ENCODE data around the gene REC114.

GRCh38 chr15:73394782-73395181 is 48.2 kb upstream of the REC114 start:
- TF ChIP-seq CTCF (IDR thresholded peaks at IDR 0.05) (no peak), POLR2A (IDR thresholded peaks at IDR 0.05) (no peak)

Data from uterus (tissue), 2 donors.